Limb (tissue), 2 donors: ENCODE measurements around the gene ASB10.

Experiments
- DNase-seq, 2 donors: peaks; one replicate each; pipeline ENCODE4 v3.0.0-alpha.2; 2016; ENCODE audit errors: extremely low spot score in 2 of 2

The ASB10 gene

GRCh38 chr7:151186640-151187408 lies at the start of gene ASB10:
Gene ASB10 (minus strand): TSS chr7:151187250. CDS start chr7:151187130, 120 bp downstream.
- DNase-seq = no peak

DNA sequence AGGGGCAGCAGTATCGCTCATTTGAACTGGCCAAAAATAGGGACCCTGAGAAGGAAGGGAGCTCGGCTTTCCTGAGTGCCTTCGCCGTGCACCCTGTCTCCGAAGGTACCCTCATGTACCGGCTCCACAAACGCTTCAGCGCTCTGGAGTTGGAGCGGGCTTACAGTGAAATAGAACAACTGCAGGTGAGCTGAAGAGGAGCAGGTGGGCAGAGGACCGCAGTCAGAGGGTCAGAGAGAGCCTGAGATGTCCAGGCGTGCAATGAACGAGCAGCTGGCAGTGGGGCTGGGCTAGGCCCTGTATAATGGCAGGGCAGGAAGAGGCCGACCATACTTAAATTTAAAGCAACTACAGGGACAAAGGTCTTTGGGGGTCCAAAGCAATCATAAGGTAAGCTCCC lies 49.4 kb upstream of the ASB10 start:
- DNase-seq = no peak

- no peak for DNase-seq
These were observed 48.2 kb upstream of the ASB10 start for GRCh38 chr7:151235091-151235787.

GRCh38 chr7:151233804-151234203 lies 46.8 kb upstream of the ASB10 start:
- DNase-seq = no peak

- DNase-seq = no peak
These were observed 46.1 kb upstream of the ASB10 start for GRCh38 chr7:151232917-151233701.

- peak; percentile 84 to 91 for DNase-seq
These were observed 45.3 kb upstream of the ASB10 start, which contains the start of gene CHPF2 for GRCh38 chr7:151232091-151232916. Gene CHPF2 (plus strand): TSS chr7:151232483. CDS start chr7:151234012, 1,529 bp downstream.

DNA sequence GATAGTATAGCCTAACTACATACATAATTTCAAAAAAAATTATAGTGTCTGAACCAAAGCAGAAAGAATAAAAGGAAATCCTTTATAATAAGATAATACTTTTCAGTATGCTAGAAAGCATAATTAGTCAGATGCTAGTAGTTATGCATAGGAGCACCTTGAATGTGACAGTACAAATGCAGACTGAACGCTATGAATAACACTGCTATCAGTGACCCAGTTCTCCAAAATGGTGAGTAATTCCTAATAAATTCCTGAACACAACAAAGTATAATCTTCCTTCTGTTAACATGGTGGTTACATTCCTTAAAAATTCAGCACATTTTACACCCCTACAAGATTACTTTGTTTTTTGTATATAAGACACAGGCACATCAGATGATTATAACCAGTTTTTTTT lies 44.0 kb upstream of the ASB10 start:
- no peak for DNase-seq

DNA sequence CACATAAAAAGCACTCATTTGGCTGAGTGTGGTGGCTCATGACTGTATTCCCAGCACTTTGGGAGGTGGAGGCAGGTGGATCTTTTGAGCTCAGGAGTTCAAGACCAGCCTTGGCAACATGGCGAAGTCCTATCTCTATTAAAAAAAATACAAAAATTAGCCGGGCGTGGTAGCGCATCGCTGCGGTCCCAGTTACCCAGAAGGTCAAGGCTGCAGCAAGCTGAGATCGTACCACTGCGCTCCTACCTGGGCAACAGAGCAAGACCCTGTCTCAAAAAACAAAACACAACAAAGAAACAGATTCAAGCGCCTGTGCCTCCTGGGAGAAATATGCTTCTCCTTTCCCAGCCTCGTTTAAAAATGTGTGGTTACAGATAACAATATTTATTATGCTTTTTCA lies 42.2 kb upstream of the ASB10 start:
- DNase-seq = no peak

DNA sequence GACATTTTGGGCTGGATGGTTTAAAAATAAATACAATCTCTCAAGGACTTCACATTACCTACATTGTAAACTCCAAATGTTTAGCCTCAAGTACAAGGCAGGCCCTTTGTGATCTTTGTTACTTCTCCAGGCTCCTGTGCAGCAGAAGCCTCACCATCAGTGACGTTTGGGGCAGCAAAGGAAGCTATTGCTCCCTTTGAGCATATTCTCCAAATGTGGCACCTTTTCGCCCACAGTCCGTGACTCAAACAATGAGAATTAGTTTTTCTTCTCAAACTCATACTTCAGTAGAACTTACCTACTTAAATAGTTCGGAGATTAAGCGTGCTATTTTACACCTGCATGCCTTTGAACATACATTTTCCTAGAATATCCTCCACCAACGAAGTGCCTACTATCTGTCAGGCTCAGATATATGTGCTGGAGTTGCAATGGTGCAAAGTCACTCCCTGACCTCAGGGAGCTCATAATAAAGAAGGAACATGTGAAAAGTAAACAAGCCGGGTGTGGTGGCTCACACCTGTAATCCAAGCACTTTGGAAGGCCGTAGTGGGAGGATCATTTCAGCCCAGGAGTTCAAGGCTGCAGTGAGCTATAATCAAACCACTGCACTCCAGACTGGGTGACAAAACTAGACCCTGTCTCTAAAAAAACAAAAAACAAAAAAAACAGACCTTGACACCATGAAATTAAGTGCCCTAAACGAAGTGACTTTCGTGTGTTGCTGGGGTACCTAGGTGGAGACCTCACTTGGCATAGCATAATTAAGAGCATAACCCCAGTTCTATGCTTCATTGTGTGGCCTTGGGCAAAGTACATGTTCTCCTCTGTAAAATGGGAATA lies 41.2 kb upstream of the ASB10 start:
- no peak for DNase-seq

GRCh38 chr7:151226875-151227782 lies 40.1 kb upstream of the ASB10 start, which contains the start of gene ABCF2:
Gene ABCF2 (minus strand): TSS chr7:151227205. CDS start chr7:151226458, 747 bp downstream.
- peak; percentile 97 to 100 for DNase-seq

DNA sequence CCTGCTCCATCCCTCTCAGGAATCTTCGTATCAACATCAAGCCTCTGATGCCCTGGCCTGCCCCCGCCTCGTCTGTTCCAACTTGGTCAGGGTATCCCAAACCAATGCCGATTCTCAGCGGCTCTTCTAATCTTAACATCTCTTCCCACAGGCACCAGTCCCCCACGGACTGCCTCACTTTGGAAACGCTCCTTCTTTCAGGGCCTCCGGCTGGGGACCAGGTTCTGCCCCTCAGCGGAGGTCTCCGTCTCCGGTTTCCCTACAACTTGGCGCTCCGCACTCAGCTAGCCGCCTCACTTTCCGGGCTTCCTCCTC lies 39.5 kb upstream of the ASB10 start:
- DNase-seq = no peak

GRCh38 chr7:151225948-151226510 lies 39.0 kb upstream of the ASB10 start:
- DNase-seq = no peak

GRCh38 chr7:151223728-151224127 lies 36.7 kb upstream of the ASB10 start:
- DNase-seq = no peak

DNA sequence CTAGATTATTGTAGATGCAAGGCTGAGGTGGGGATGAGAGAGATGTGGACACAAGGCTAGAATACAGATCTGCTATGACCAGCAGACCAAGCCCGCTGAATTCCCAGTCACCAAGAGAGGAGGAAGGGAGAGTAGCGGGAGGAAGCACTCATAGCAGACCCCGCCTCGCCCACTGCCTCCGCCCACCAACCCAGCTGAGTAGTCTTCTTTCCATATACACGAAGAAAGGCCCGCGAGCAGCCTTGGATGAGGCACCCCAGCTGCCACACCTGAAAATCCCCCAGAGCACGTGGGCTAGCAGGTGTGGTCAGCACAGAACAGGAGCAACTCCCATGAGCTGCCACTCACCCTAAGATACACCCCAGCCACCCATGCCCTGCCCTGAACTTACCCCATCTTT lies 31.1 kb upstream of the ASB10 start:
- DNase-seq = no peak

DNA sequence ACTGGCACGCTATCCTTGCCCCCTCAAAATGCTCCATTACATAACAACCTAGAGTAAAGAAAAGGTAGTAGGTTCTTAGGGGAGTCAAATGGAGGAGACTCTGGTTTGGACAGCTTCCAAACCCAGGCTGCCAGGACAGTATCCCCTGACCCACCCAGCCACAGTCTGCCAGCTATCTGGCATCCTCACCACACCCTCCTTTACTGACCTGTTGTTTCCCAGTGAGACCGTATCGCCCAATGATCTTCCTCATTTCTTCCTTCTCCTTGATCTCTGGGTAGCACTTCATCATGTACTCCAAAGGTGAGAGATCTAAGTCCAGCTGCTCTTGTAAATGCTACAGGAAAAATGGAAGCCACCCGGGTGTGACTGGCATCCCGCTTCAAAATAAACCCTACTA lies 28.3 kb upstream of the ASB10 start:
- DNase-seq = no peak

DNA sequence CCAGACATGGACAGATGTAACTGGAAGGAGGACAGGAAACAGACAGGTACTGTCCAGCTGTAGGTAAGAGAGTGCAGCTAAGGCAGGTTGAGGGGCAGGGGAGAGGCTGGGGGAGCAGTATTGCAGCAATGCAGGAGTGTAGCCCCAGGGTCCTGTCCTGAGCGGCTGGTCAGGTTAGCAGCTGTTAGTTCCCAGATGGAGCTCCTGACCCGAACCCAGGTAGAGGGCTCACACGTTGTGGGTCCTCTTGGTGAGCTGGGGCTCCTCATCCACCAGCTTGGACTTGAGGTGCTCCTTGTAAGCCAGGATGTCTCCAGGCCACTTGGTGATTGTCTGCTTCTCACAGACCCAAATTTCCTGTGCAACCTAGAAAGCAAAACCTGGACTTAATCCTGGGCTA lies 26.8 kb upstream of the ASB10 start:
- no peak for DNase-seq

- no peak for DNase-seq
These were observed 25.6 kb upstream of the ASB10 start for GRCh38 chr7:151212626-151213025.

GRCh38 chr7:151211155-151211772 lies 24.2 kb upstream of the ASB10 start:
- DNase-seq = no peak
